ENCODE measurements around the gene AUNIP. TPM values are rescaled to one million over a fixed set of nuclear protein-coding genes. Genes with fewer than 3 reads are reported as not detected.

AUNIP gene
- total and polyA plus RNA-seq, 3 experiments from 2014 or later, result 7.3 to 7.4 TPM; not detected in 1

DNA sequence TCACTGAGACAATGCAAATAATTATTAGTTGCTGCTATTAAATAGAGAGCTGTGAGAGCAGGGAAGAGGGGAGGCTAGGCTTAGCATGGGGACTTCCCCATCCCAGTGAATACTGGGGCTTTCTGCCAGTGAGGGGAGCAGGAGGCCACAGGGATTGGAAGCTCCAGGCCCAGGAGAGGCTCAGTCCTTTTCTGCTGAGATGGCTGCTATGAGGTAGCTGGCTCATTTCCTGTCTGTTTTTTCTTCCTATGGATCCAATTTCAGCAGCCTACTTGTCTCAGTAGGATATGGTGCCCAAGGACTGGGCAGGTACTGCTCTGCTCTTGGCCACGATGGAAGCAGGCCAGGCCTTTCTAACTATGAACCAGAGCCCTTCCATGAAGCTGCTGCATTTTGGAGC, 37.0 kb upstream of the AUNIP start:
- no peaks in the 10 kb centered on the region for H3K9me3 ChIP-seq (ENCODE audit: low read length)
- no peak overlapping the region for H3K27ac ChIP-seq (ENCODE audit: low read depth, low read length)
- Mint-ChIP-seq H3K27me3 (no peaks in the 10 kb centered on the region), H3K4me3 (no peak overlapping the region), H3K9me3 (no peaks in the 10 kb centered on the region), H3K36me3 (peaks cover 0 to 24% (median 5%) of the 10 kb centered on the region in 3 donors), H3K27ac (no peak overlapping the region), H3K4me1 (peaks cover 7 to 9% (median 9%) of the 10 kb centered on the region in 3 donors)
- H3K27me3 ChIP-seq (ENCODE audit: insufficient read depth, low read length, poor library complexity, severe bottlenecking), result no peaks in the 10 kb centered on the region
- no peak overlapping the region for H3K4me3 ChIP-seq (ENCODE audit: low read length)
- ChIA-PET CTCF (interaction anchor here (0.6 to 5.3 kb wide), 23 partner anchors 8 to 266 kb away, joined by 3 to 204 read pairs (median 7); partner anchors contain the start of genes PAFAH2 and PAQR7), POLR2A (interaction anchor here (0.8 to 2.5 kb wide), 3 partner anchors 9 to 102 kb away, joined by 4 to 21 read pairs (median 16); partner anchors contain the start of gene PAFAH2)
- H3K4me1 ChIP-seq (ENCODE audit: insufficient read depth, low read length), result peaks cover 5% of the 10 kb centered on the region
- H3K36me3 ChIP-seq (ENCODE audit: insufficient read depth, low read length), result no peaks in the 10 kb centered on the region
- DNase-seq, result no peak

DNA sequence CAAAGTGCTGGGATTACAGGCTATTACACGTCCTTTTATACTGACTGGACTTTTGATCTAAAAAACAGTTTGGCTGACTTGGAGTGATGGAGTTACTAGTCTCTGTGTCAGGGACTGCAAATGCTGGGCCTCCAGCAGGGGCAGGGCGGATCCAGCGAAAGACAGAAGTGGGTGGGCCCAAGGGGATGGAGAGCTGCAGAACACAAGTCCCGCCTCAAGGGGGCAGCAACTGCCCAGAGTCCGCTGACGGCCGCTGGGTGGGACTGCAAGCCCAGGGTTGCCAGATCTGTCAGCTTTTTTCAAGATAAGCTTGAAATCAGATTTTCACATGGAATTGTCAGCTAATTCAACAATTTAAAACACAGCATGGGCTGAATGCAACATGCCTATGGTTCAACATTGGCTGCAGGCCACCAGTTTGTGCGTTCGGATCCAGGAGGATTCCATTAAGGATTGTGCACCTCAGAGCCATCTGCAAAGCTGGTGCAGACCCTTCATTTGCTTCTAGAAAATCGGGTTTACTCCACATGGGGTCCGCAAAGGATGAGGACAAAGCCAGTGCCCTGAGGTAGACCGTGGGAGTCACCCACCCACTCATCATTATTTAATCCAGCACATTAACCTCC, 36.2 kb upstream of the AUNIP start:
- Histone ChIP-seq H3K36me3 (ENCODE audit: insufficient read depth, low read length) (no peaks in the 10 kb centered on the region), H3K4me1 (ENCODE audit: insufficient read depth, low read length) (peaks cover 5% of the 10 kb centered on the region), H3K9me3 (ENCODE audit: low read length) (no peaks in the 10 kb centered on the region), H3K27ac (ENCODE audit: low read depth, low read length) (no peak overlapping the region), H3K27me3 (ENCODE audit: insufficient read depth, low read length, poor library complexity, severe bottlenecking) (no peaks in the 10 kb centered on the region), H3K4me3 (ENCODE audit: low read length) (no peak overlapping the region)
- Mint-ChIP-seq H3K36me3 (peaks cover 0 to 16% (median 0%) of the 10 kb centered on the region in 3 donors), H3K27ac (peak overlapping the region in 5 of 8 donors; percentile 21 to 64 (median 48)), H3K27me3 (no peaks in the 10 kb centered on the region), H3K4me1 (peaks cover 7 to 9% (median 9%) of the 10 kb centered on the region in 3 donors), H3K4me3 (no peak overlapping the region), H3K9me3 (no peaks in the 10 kb centered on the region)
- ChIA-PET CTCF (interaction anchor here (0.7 to 5.3 kb wide), 35 partner anchors 9 to 267 kb away, joined by 3 to 204 read pairs (median 6); partner anchors contain the start of genes MTFR1L, PAFAH2, PAQR7 and TRIM63), POLR2A (interaction anchor here (0.6 to 2.5 kb wide), 5 partner anchors 9 to 464 kb away, joined by 4 to 21 read pairs (median 6); partner anchors contain the start of gene PAFAH2)
- peak; percentile 85 to 93 (median 90) for DNase-seq

DNA sequence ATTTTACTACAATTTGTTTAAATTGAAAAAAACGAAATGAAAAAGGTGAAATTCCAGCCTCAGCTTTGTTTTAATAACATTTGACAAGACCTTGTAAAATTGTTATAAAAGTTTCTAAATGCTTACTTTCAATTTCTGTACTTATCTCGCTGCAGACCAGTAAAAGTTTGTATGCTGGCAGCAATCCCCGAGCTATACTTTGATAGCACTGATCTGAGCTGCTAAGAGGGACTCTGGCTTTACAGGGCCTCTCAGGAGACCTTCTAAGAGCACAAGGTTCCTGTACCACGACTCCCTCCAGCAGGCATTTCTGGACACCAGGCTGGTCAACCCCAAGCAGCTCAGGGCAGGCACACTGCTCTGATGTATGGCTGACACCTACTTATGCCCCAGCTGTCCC, 33.9 kb upstream of the AUNIP start:
- no peaks in the 10 kb centered on the region for H3K27me3 ChIP-seq (ENCODE audit: insufficient read depth, low read length, poor library complexity, severe bottlenecking)
- no peaks in the 10 kb centered on the region for H3K36me3 Mint-ChIP-seq
- H3K9me3 ChIP-seq (ENCODE audit: low read length), result no peaks in the 10 kb centered on the region
- no peak overlapping the region for H3K27ac Mint-ChIP-seq
- H3K36me3 ChIP-seq (ENCODE audit: insufficient read depth, low read length), result no peaks in the 10 kb centered on the region
- peaks cover 5% of the 10 kb centered on the region for H3K4me1 ChIP-seq (ENCODE audit: insufficient read depth, low read length)
- H3K9me3 Mint-ChIP-seq, result no peaks in the 10 kb centered on the region
- ChIA-PET CTCF (interaction anchor here (1.1 to 2.9 kb wide), 4 partner anchors 8 to 109 kb away, joined by 3 to 15 read pairs (median 4); partner anchors contain the start of gene PAFAH2), POLR2A (interaction anchor here (0.5 kb wide), 1 partner anchor 108 kb away, joined by 3 read pairs; no protein-coding TSS in a partner anchor)
- H3K27ac ChIP-seq (ENCODE audit: low read depth, low read length), result no peak overlapping the region
- no peak overlapping the region for H3K4me3 Mint-ChIP-seq
- DNase-seq, result no peak
- H3K4me3 ChIP-seq (ENCODE audit: low read length), result no peak overlapping the region
- H3K4me1 Mint-ChIP-seq, result peaks cover 7 to 9% (median 9%) of the 10 kb centered on the region in 3 donors
- no peaks in the 10 kb centered on the region for H3K27me3 Mint-ChIP-seq

DNA sequence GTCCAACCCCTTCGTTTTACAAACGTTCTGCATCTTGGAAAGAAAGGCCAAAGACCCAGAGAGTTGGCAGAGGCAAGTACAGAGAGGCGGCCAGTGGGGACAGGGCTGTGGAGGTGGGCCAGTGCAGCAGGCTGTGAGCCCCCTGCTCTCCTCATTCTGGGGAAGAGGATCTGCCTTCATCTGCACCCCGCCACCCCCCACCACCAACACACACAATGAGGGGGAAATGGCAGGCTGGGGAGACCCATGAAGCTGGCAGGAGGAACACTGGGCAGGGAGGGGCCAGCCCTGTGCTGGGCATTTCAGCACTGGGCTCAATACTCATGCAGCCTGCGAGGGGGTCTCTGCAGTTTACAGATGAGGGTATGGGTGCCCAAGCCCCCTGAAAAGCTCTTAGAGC, 32.3 kb upstream of the AUNIP start:
- no peaks in the 10 kb centered on the region for H3K36me3 Mint-ChIP-seq
- CTCF ChIA-PET, result interaction anchor here (0.6 to 2.9 kb wide), 4 partner anchors 16 to 143 kb away, joined by 3 to 15 read pairs (median 4); partner anchors contain the start of genes PAFAH2 and PAQR7
- no peaks in the 10 kb centered on the region for H3K9me3 Mint-ChIP-seq
- POLR2A ChIA-PET, result interaction anchor here (0.7 kb wide), 1 partner anchor 283 kb away, joined by 5 read pairs; no protein-coding TSS in a partner anchor
- H3K4me3 Mint-ChIP-seq, result no peak overlapping the region
- H3K27ac ChIP-seq (ENCODE audit: low read depth, low read length), result no peak overlapping the region
- no peak overlapping the region for H3K27ac Mint-ChIP-seq
- no peaks in the 10 kb centered on the region for H3K36me3 ChIP-seq (ENCODE audit: insufficient read depth, low read length)
- no peaks in the 10 kb centered on the region for H3K27me3 Mint-ChIP-seq
- no peak overlapping the region for H3K4me3 ChIP-seq (ENCODE audit: low read length)
- peaks cover 7 to 9% (median 9%) of the 10 kb centered on the region in 3 donors for H3K4me1 Mint-ChIP-seq
- no peaks in the 10 kb centered on the region for H3K27me3 ChIP-seq (ENCODE audit: insufficient read depth, low read length, poor library complexity, severe bottlenecking)
- H3K4me1 ChIP-seq (ENCODE audit: insufficient read depth, low read length), result peaks cover 5% of the 10 kb centered on the region
- no peaks in the 10 kb centered on the region for H3K9me3 ChIP-seq (ENCODE audit: low read length)
- DNase-seq, result peak in 1 of 5 donors; percentile 13

DNA sequence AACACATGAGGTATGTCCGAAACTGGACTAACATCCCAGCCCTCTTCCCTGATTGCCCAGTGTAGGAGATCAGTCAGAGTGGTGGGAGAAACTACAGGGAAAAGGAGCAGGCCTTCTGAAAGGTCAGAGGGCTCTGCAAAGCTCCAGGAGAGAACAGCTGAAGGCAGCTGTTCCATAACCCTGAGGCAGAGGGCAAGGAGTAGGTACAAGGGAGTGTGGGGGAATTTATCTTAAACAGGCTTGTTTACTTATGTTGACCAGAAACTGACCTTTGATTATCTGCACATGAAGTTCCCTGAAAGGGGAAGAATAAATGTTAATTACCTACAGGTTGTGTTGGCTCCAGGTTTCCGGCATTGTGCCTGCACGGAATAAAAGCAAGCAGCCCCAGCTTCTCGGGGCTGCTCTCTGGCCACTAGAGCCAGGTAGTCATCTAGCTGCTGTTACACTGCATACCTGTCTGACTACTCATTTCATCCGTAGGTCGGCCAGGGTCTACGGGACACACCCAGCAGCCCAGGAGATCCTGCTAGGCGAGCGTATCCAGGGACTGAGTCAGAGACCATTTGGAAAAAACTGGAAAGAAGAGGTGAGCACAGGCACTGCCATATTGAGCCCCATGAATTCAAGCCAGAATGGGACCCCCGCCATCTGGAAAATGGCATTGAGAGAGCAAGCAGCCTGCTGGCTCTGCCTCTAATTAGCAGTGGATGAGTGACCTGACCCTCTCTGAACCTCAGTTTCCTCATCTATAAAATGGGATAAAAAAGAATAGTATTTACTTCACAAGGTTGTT, 31.2 kb upstream of the AUNIP start:
- peaks cover 3 to 4% (median 4%) of the 10 kb centered on the region in 3 donors for H3K4me1 Mint-ChIP-seq
- peak overlapping the region in 2 of 8 donors; percentile 46 to 57 for H3K27ac Mint-ChIP-seq
- peaks cover under 1% of the 10 kb centered on the region for H3K4me1 ChIP-seq (ENCODE audit: insufficient read depth, low read length)
- no peaks in the 10 kb centered on the region for H3K36me3 ChIP-seq (ENCODE audit: insufficient read depth, low read length)
- no peaks in the 10 kb centered on the region for H3K36me3 Mint-ChIP-seq
- H3K27me3 ChIP-seq (ENCODE audit: insufficient read depth, low read length, poor library complexity, severe bottlenecking), result no peaks in the 10 kb centered on the region
- H3K4me3 ChIP-seq (ENCODE audit: low read length), result no peak overlapping the region
- no peaks in the 10 kb centered on the region for H3K9me3 Mint-ChIP-seq
- no peaks in the 10 kb centered on the region for H3K27me3 Mint-ChIP-seq
- CTCF ChIA-PET, result interaction anchor here (1.6 kb wide), 1 partner anchor 15 kb away, joined by 5 read pairs; the partner anchor contains the start of gene PAQR7
- no peak overlapping the region for H3K4me3 Mint-ChIP-seq
- no peaks in the 10 kb centered on the region for H3K9me3 ChIP-seq (ENCODE audit: low read length)
- DNase-seq, result peak in 1 of 5 donors; percentile 3
- POLR2A ChIA-PET, result no interaction called here
- no peak overlapping the region for H3K27ac ChIP-seq (ENCODE audit: low read depth, low read length)

DNA sequence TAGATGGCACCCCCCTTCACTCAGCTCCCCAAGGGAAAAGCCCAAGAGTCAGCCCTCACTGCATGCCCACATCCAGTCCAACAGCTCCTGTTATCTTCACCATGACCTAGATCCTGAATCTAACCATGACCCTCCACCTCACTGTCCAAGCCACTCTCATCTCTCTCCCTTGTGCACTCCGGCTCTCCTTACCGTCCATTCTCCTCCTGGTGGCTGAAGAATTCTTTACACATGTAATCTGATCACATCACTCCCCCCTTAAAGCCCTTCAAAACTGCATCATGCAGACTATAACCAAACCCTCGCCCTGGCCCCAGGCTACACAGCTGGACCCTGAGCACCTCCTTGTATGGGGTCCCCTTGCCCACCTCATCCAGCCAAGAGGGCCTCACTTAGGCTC, 30.2 kb upstream of the AUNIP start:
- no peak for DNase-seq
- H3K4me3 Mint-ChIP-seq, result no peak overlapping the region
- POLR2A ChIA-PET, result no interaction called here
- no peak overlapping the region for H3K27ac ChIP-seq (ENCODE audit: low read depth, low read length)
- no peaks in the 10 kb centered on the region for H3K4me1 ChIP-seq (ENCODE audit: insufficient read depth, low read length)
- H3K27me3 Mint-ChIP-seq, result no peaks in the 10 kb centered on the region
- CTCF ChIA-PET, result interaction anchor here (1.9 kb wide), 1 partner anchor 108 kb away, joined by 5 read pairs; the partner anchor contains the start of gene PAFAH2
- no peak overlapping the region for H3K4me3 ChIP-seq (ENCODE audit: low read length)
- peak overlapping the region in 1 of 8 donors; percentile 44 for H3K27ac Mint-ChIP-seq
- no peaks in the 10 kb centered on the region for H3K36me3 ChIP-seq (ENCODE audit: insufficient read depth, low read length)
- no peaks in the 10 kb centered on the region for H3K27me3 ChIP-seq (ENCODE audit: insufficient read depth, low read length, poor library complexity, severe bottlenecking)
- H3K9me3 Mint-ChIP-seq, result no peaks in the 10 kb centered on the region
- H3K9me3 ChIP-seq (ENCODE audit: low read length), result no peaks in the 10 kb centered on the region
- H3K36me3 Mint-ChIP-seq, result no peaks in the 10 kb centered on the region
- H3K4me1 Mint-ChIP-seq, result no peaks in the 10 kb centered on the region

DNA sequence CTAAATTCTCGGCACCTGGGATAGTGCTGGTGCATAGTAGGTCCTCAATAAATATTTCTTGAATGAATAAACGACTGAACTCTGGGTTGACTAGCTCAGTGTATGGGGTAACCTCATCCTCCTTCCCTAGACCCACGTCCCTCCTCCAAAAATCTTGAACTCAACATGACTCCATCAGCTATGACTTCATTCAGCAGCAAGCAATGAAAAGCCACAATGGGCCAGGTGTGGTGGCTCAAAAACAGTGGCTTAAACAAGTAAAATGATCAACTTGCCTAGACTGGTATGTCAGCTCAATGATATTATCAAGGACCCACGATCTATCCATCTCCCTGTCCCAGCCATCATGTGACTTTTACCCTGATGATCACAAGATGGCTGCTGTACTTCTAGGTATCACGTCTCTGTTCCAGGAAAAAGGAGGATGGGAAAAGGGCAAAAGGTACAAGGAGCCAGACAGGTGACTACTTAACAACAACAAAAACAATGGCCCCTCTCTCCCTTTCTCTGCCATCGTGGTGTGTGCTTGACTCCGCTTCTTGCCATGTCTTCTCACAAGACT, 29.2 kb upstream of the AUNIP start:
- CTCF ChIA-PET, result interaction anchor here (1.9 kb wide), 1 partner anchor 109 kb away, joined by 5 read pairs; the partner anchor contains the start of gene PAFAH2
- H3K27ac Mint-ChIP-seq, result peak overlapping the region in 2 of 8 donors; percentile 11 to 61
- no peaks in the 10 kb centered on the region for H3K4me1 Mint-ChIP-seq
- POLR2A ChIA-PET, result no interaction called here
- Histone ChIP-seq H3K4me3 (ENCODE audit: low read length) (no peak overlapping the region), H3K9me3 (ENCODE audit: low read length) (no peaks in the 10 kb centered on the region), H3K27me3 (ENCODE audit: insufficient read depth, low read length, poor library complexity, severe bottlenecking) (no peaks in the 10 kb centered on the region), H3K36me3 (ENCODE audit: insufficient read depth, low read length) (no peaks in the 10 kb centered on the region), H3K27ac (ENCODE audit: low read depth, low read length) (no peak overlapping the region), H3K4me1 (ENCODE audit: insufficient read depth, low read length) (no peaks in the 10 kb centered on the region)
- peak in 1 of 5 donors; percentile 7 for DNase-seq
- H3K4me3 Mint-ChIP-seq, result no peak overlapping the region
- H3K36me3 Mint-ChIP-seq, result no peaks in the 10 kb centered on the region
- no peaks in the 10 kb centered on the region for H3K9me3 Mint-ChIP-seq
- H3K27me3 Mint-ChIP-seq, result no peaks in the 10 kb centered on the region

Data from CD8-positive, alpha-beta memory T cell (primary cell).